MM.1S (cell line): ENCODE measurements around the gene KIRREL3.

ENCODE experiments used
- DNase-seq: peaks from one replicate; pipeline ENCODE4 v3.0.0-alpha.2; 2015
- H2AFZ ChIP-seq: fragments of 300-600 bp; sonication (generic); 2 replicates; pipeline ENCODE4 v1.6.0; 2016; ENCODE audit warnings: antibody characterized with exemption, low read length
- H3F3A ChIP-seq: fragments of 300-600 bp; sonication (generic); 2 replicates; pipeline ENCODE4 v1.6.1; 2016; ENCODE audit warnings: mild to moderate bottlenecking, antibody characterized with exemption, low read length, moderate library complexity, mixed read lengths; ENCODE audit not compliant: insufficient read depth
- H3K27ac ChIP-seq: fragments of 300-600 bp; sonication (generic); 2 replicates; pipeline ENCODE4 v1.5.1; 2016; ENCODE audit warnings: mild to moderate bottlenecking, low read length
- H3K27me3 ChIP-seq: fragments of 300-600 bp; sonication (generic); replicated peaks from 2 replicates; pipeline ENCODE4 v1.6.0; 2016; ENCODE audit warnings: low read length; ENCODE audit not compliant: insufficient read depth
- H3K36me3 ChIP-seq: fragments of 300-600 bp; sonication (generic); replicated peaks from 2 replicates; pipeline ENCODE4 v1.6.1; 2016; ENCODE audit warnings: mild to moderate bottlenecking, low read length, mixed read lengths; ENCODE audit not compliant: insufficient read depth
- H3K4me1 ChIP-seq: fragments of 300-600 bp; sonication (generic); 2 replicates; pipeline ENCODE4 v1.6.1; 2016; ENCODE audit warnings: low read length, mixed read lengths
- H3K4me2 ChIP-seq: fragments of 300-600 bp; sonication (generic); 2 replicates; pipeline ENCODE4 v1.6.0; 2016; ENCODE audit warnings: low read depth, low read length
- H3K4me3 ChIP-seq: fragments of 300-600 bp; sonication (generic); 2 replicates; pipeline ENCODE4 v1.5.1; 2016; ENCODE audit warnings: low read length, mixed read lengths
- H3K79me2 ChIP-seq: fragments of 300-600 bp; sonication (generic); 2 replicates; pipeline ENCODE4 v1.6.1; 2016; ENCODE audit warnings: mixed run types, low read length, mixed read lengths
- H3K9ac ChIP-seq: fragments of 300-600 bp; sonication (generic); 2 replicates; pipeline ENCODE4 v1.6.1; 2016; ENCODE audit warnings: low read length, mixed read lengths
- H3K9me2 ChIP-seq: fragments of 300-600 bp; sonication (generic); replicated peaks from 2 replicates; pipeline ENCODE4 v1.6.1; 2016; ENCODE audit warnings: mild to moderate bottlenecking, low read length, mixed read lengths; ENCODE audit not compliant: insufficient read depth
- H3K9me3 ChIP-seq: fragments of 300-600 bp; sonication (generic); replicated peaks from 2 replicates; pipeline ENCODE4 v1.6.1; 2016; ENCODE audit warnings: mild to moderate bottlenecking, low read length, mixed read lengths; ENCODE audit not compliant: insufficient read depth
- H4K20me1 ChIP-seq: fragments of 300-600 bp; sonication (generic); 2 replicates; pipeline ENCODE4 v1.6.1; 2016; ENCODE audit warnings: mild to moderate bottlenecking, low read length, moderate library complexity, mixed read lengths; ENCODE audit not compliant: insufficient read depth
- CTCF ChIP-seq: fragments of 300-600 bp; sonication (generic); IDR thresholded peaks from 2 replicates; pipeline ENCODE4 v1.5.1; 2016; ENCODE audit warnings: antibody characterized with exemption, low read length, mixed read lengths
- EZH2 ChIP-seq: fragments of 300-600 bp; sonication (generic); optimal IDR thresholded peaks from 2 replicates; pipeline ENCODE3; 2017; ENCODE audit warnings: low read depth, mild to moderate bottlenecking, antibody characterized with exemption, low read length, mixed read lengths
- EZH2phosphoT487 ChIP-seq: fragments of 300-600 bp; sonication (generic); IDR thresholded peaks from 2 replicates; pipeline ENCODE4 v1.6.1; 2018; ENCODE audit warnings: antibody characterized with exemption, low read length

Gene KIRREL3

GRCh38 chr11:126446581-126446980 lies 554.0 kb downstream of the KIRREL3 start:
- 0 out of 2 replicates have a peak, but pooled peaks cover 8% of the 10 kb centered on the region for H3F3A ChIP-seq
- peaks cover 16% of the 10 kb centered on the region for H3K4me1 ChIP-seq
- no peak overlapping the region for H2AFZ ChIP-seq
- TF ChIP-seq EZH2phosphoT487 (no peak), EZH2 (no peak), CTCF (no peak)
- no peaks in the 10 kb centered on the region for H3K36me3 ChIP-seq
- H3K4me3 ChIP-seq, result no peak overlapping the region
- H4K20me1 ChIP-seq, result no peaks in the 10 kb centered on the region
- H3K79me2 ChIP-seq, result no peaks in the 10 kb centered on the region
- no peaks in the 10 kb centered on the region for H3K9me3 ChIP-seq
- no peak overlapping the region for H3K4me2 ChIP-seq
- no peaks in the 10 kb centered on the region for H3K9me2 ChIP-seq
- no peaks in the 10 kb centered on the region for H3K27me3 ChIP-seq
- no peak overlapping the region for H3K9ac ChIP-seq
- DNase-seq, result no peak
- H3K27ac ChIP-seq, result no peak overlapping the region

- H3K9ac ChIP-seq, result no peak overlapping the region
- no peak overlapping the region for H2AFZ ChIP-seq
- no peaks in the 10 kb centered on the region for H3F3A ChIP-seq
- TF ChIP-seq EZH2 (no peak), EZH2phosphoT487 (no peak), CTCF (no peak)
- H3K36me3 ChIP-seq, result no peaks in the 10 kb centered on the region
- H3K4me2 ChIP-seq, result no peak overlapping the region
- no peak for DNase-seq
- no peaks in the 10 kb centered on the region for H3K9me3 ChIP-seq
- no peaks in the 10 kb centered on the region for H3K27me3 ChIP-seq
- peaks cover 22% of the 10 kb centered on the region for H3K4me1 ChIP-seq
- H3K27ac ChIP-seq, result no peak overlapping the region
- H4K20me1 ChIP-seq, result no peaks in the 10 kb centered on the region
- H3K9me2 ChIP-seq, result no peaks in the 10 kb centered on the region
- H3K4me3 ChIP-seq, result no peak overlapping the region
- H3K79me2 ChIP-seq, result no peaks in the 10 kb centered on the region
These were observed 556.5 kb downstream of the KIRREL3 start for GRCh38 chr11:126444072-126444471.

- DNase-seq, result peak; percentile 61
- H3K9ac ChIP-seq, result peak overlapping the region; percentile 46; the same call in 1 of the 2 replicates
- peak overlapping the region; percentile 79 for H2AFZ ChIP-seq
- H3K36me3 ChIP-seq, result no peaks in the 10 kb centered on the region
- no peaks in the 10 kb centered on the region for H3K79me2 ChIP-seq
- H3F3A ChIP-seq, result no peaks in the 10 kb centered on the region
- no peaks in the 10 kb centered on the region for H4K20me1 ChIP-seq
- H3K9me3 ChIP-seq, result no peaks in the 10 kb centered on the region
- H3K9me2 ChIP-seq, result no peaks in the 10 kb centered on the region
- H3K27ac ChIP-seq, result peak overlapping the region; percentile 24; the same call in 1 of the 2 replicates
- H3K4me1 ChIP-seq, result peaks cover 28% of the 10 kb centered on the region
- peak overlapping the region; percentile 39 for H3K4me2 ChIP-seq
- TF ChIP-seq CTCF, result no peak
- TF ChIP-seq EZH2phosphoT487, result no peak
- TF ChIP-seq EZH2, result no peak
- no peak overlapping the region for H3K4me3 ChIP-seq
- no peaks in the 10 kb centered on the region for H3K27me3 ChIP-seq
These were observed 557.5 kb downstream of the KIRREL3 start for GRCh38 chr11:126443120-126443519.
